Ureter (tissue), 1 donor: ENCODE measurements around the gene CCDC91. TPM values are rescaled to one million over a fixed set of nuclear protein-coding genes. Genes with fewer than 3 reads are reported as not detected.
"Not testable (repeated sequence)": the region's sequence is repeated elsewhere in the genome, so short reads cannot be mapped to it uniquely, and the experiment has no call there.

Source experiments
- DNase-seq: peaks from one replicate; pipeline ENCODE4 v3.0.0-alpha.2; 2020; ENCODE audit warnings: low spot score
- total RNA-seq: library from RNA; stranded (reverse); gene quantifications from one replicate; pipeline ENCODE4 v1.2.4, GENCODE V29; 2023
- donor health status: DM: yes; HTN: yes; CAD: no.

The CCDC91 gene
- total RNA-seq, 1 donor from 2014 or later: 33.5 TPM

DNA sequence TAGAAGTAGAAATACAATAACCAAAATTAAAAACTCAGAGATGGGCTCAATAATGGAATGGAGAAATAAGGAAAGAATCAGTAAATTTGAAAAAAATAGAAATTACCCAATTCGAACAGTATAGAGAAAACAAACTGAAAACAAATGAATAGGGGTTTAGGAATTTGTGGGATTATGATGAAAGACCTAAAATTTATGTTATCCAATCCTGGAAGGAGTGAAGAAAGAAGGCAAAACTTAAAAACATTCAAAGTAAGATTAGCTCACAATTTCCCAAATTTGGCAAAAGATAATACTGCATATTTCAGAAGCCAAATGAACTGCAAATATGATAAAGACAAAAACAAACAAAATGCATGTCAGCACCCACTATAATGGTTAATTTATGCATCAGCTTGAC is 177.1 kb downstream of the CCDC91 start:
- DNase-seq: no peak

DNA sequence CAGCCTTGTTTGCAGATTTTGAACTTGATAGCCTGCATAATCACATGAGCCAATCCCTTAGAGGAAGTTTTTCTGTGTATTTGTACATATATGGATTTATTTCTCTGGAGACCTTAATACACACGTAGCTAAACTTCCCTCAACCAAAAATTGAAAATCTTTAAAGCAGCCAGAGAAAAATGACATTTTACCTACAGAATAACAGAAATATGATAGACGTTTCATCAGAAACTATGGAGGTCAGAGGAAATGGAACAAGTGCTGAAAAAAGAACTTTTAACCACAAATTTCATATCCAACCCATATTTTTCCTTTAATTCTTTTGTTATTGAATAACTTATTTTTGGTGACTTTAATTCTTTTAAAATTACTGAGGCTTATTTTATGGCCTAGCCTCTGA is 177.7 kb downstream of the CCDC91 start:
- no peak for DNase-seq

DNA sequence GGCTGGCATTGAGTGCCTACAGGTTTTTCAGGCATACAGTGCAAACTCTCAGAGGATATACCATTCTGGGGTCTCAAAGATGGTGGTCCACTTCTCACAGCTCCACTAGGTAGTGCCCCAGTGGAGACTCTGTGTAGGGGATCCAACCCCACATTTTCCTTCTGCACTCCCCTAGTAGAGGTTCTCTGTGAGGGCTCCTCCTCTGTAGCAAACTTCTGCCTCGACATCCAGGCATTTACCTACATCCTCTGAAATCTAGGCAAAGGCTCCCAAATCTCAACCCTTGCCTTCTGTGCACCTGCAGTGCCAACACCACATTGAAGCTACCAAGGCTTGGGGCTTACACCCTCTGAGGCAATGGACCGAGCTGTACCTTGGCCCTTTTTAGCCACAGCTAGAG is 179.2 kb downstream of the CCDC91 start:
- DNase-seq: no peak

DNA sequence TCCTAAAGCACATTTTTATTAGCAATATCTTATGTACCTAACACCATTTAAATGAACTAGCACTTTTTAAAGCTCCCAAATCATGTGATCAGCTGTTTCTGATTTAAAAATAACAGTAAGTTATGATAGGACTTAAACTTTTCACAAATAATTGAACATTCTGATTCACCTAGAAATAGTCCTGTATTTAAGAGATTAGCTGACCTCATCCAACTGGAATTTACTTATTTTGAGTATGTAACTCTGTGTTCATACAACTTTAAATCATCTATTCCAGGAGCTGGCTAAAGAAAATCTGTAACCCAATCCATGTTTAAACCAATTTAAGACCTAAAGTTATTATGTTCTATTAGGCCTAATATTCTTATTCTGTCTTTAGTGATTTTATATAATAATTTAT is 184.3 kb downstream of the CCDC91 start:
- DNase-seq: no peak

DNA sequence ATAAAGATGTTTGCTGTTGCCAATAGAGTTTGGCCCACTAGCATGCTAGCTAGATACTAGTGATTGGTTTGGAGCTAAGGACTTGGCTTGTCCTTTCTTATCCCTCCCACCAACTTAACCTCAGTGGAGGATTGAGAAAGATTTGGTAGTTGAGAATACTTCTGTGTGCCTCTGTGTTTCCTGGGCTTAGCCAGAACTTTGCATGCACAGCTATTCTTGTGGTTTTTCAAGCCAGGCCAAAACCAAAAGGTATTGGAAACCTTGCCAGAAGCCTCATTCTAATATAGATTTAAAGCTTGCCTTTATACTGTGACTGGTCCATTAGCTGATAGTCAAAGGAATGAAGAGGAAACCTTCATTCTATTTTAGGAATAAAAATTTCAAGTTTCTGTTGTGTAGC is 188.5 kb downstream of the CCDC91 start:
- DNase-seq: no peak

DNA sequence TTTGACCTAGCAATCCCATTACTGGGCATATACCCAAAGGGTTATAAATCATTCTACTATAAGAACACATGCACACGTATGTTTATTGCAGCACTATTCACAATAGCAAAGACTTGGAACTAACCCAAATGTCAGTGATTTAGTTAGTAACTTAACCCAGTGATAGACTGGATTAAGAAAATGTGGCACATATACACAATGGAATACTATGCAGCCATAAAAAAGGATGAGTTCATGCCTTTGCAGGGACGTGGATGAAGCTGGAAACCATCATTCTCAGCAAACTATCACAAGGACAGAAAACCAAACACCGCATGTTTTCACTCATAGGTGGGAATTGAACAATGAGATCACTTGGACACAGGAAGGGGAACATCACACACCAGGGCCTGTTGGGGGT is 189.5 kb downstream of the CCDC91 start:
- DNase-seq: not testable (repeated sequence)

DNA sequence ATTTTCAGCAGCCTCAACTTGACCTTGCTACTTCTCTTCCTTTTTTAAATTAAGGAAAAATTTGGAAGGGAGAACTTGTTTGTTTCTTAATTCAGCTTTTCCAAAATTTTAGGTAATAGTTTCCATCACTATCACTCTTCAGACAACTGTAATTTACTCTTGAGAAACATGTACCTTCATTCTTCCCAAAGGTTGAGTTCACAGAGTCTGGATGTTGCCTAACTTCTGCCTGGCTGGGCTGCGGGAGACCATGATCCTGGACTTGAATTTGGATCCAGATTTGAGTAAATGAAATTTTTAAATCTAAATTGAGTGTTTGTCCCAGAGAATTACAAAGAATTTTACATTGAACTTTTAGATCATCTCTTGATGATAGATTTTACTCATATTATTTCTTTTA is 193.1 kb downstream of the CCDC91 start:
- no peak for DNase-seq

DNA sequence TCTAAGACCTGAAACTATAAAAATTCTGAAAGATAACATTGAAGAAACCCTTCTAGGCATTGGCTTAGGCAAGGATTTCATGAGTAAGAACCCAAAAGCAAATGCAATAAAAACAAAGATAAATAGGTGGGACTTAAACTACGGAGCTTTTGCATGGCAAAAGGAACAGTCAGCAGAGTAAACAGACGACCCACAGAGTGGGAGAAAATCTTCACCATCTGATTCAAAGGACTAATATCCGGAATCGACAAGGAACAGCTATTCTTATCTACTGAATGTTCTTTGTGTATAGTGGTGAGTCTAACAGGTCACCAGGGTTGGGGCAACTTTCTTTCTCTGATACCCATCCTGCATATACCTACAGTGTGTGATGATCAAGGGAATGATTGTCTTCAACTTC is 198.6 kb downstream of the CCDC91 start:
- no peak for DNase-seq

DNA sequence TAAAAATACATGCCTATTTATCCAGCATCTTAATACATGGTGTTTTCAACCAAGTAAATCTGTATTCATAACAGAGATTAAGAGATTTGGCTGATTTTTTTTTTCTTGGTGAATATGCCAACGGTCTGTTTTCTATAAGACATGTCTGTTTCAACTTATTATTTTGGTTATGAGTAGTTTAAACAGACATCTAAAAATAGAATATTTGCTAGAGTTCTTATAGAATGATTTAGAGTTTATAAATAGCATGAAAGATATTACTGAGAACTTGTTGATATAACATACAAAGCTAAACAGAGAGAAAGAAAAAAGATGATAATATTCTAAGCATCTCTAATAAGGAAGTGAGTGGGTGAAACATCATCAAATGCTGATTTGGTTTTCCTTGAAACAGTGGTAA is 199.9 kb downstream of the CCDC91 start:
- DNase-seq: no peak

DNA sequence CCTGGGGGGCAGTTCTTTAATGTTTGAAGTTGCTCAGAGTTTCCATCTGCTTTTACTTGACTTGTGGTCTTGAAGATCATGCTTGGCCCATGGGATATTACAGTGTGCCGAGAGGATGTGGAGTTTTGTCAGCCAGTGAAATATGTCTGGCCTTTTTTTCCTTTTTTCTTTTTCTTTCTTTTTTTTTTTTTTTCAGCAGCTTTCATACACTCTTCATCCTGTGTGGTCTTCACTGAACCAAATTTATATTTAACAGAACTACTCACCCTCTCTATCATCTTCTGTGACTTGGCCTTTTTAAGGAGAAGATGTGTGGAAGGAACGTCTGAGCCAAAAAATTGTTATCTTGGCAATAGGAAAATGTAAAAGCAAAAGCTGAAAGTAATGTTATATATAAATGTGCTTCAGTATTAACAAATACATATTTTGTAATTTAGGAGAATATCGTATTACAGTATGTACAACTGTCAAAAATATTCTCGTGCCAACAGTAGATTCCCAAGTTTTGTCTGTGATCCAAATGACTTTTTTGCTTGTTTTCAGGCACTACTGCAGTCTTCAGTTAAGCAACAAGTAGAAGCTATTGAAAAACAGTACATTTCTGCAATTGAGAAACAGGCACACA is 200.6 kb downstream of the CCDC91 start:
- DNase-seq: no peak

DNA sequence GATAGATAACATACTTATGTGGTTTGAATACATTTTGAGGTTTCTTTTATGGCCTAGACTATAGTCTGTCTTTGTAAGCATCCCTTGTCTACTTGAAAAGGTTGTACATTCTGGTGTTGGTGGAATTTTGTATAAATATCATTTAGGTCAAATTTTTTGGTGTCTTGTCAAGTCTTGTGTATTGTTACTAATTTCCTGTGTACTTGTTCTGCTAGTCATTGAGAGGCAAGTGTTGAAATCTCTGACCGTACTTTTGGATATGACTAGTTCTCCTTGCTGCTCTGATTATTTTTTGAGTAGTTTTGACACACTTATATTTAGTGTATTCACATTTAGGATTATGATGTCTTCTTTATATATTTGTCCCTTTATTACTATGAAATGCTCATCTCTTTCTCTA is 219.6 kb downstream of the CCDC91 start:
- no peak for DNase-seq

DNA sequence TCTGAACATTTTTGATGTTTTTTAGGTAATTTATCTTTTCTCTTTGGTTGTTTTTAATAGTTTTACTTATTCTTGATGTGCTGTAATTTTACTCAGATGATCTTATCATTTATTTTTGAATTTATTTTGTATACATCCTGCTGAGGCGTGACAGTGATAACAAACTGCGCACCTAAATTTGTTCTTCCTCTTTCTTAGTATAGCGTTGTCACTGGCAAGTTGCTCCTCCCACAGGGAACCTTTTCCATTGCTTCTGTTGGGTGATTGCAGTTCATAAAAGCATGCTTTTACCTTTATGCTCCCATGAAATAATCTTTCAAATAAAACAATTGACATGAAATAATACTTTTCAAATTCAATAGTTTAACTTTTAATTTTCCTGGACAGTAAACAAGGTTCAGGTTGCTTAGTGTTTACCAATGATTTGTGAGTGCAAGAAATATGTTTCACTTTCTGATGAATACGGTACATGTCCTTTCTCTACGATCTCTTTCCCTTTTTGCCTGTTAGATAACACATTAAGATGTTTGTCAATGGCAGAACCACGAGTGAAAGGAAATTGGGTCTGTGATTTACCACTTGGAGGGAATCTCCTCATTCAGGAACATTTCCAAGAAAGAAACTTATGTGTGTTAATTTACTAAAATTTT is 223.3 kb downstream of the CCDC91 start:
- DNase-seq: no peak

DNA sequence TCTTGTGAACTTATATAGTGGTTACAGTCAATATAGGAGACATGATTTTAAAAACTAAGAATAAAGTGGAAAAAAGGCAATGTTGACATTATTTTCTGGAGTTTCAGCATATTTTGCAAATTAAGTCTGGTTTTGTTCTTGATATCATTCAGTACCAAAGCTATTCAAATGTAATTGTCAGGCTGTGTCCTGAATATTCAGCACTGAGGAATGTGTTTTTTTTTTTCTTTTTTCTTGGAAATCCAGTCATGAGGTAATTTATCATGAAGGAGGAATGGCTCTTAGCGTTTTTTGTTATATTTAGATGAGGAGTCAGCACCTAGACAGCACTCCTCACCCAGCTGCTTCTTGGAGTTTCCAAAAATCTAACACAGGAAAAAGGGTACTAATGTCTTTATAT is 225.5 kb downstream of the CCDC91 start:
- DNase-seq: no peak

DNA sequence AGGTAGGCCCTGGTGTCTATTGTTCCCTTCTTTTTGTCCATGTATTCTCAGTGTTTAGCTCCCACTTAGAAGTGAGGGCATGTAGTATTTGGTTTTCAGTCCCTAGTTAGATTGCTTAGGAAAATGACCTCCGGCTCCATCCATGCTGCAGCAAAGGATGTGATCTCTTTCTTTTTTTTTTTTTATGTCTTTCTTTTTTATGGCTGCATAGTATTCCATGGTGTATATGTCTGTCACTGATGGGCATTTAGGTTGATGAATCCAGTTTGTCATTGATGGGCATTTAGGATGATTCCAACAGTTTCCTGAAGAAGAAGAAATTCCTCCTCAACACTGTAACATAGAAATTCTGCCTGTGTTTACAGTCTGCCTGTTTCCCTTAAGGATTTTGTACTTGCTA is 231.1 kb downstream of the CCDC91 start:
- no peak for DNase-seq

DNA sequence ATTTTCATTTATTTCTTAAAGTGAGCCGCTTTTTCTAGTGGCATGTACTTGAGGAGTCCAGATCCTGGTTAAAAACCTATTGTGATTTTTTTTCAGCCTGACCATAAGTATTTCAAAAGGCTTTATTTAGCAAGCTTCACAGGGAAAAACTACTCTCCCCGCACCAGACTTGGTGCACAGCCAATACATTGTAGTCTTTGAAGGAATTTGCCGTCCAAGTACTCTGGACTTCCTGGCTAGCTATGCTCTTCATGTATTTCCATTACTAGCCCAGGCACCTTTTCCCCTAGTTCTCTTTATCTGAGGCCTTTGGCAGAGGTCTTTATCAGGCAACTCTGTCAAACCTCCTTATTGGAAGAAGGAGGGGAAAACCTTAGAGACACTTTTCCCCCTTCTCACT is 234.7 kb downstream of the CCDC91 start:
- DNase-seq: no peak

DNA sequence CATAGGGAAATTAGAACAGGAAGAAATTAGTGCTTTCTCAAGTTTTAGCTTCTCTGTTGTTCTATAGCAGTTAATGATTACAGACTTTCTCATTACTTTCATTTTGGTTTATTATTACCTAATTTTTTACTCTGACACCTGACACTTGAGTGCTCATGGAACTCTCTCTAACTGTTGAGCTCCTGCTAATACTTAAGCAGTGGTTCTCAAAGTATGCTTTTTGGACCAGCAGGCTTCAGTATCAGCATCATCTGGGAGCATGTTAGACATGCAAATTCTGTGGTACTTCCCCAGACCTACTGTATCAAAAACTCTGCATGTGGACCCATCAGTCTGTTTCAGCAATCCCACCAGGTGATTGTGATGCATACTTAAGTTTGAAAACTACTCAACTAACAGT is 235.3 kb downstream of the CCDC91 start:
- DNase-seq: no peak

DNA sequence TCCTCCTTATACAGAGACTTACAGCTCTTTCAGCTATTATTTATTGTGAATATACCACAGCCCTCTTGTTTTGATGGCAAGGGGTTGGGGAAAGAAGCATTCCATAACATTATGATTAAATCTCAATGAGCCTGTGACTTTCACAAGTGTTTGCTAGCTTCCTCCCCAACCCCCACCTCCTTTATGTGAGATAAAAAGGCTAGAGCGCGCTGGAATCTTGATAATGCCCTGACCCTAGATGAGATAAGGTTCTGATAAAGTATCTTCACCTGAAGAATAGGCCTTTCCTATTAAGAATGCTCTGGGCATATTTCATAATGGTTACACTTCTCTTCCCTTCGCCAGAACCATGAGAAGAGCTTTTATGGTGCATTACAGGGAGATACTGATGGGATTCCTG is 236.8 kb downstream of the CCDC91 start:
- DNase-seq: no peak

DNA sequence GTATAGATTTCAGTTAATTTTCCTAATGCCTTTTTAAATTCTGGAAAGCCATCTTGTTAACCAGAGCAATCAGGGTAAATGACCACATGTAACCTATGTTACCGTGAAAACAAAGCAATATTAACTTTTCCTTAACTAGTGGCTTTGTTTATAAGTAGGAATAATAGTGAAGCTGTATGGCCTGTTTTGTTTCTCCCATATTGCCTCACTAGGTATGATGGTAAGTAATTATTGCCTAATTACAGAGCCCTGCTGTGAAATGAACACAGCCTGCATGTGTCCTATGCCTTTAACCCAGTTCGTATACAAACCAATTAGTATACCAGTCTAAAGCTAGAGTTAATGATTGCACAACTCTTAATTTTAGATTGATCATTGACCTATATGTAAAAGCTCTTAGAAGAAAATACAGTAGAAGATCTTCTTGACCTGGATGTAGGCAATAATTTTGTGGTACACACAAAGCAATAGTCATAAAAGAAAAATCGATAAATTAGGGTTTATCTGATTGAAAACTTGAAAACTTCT is 249.9 kb downstream of the CCDC91 start:
- DNase-seq: no peak

DNA sequence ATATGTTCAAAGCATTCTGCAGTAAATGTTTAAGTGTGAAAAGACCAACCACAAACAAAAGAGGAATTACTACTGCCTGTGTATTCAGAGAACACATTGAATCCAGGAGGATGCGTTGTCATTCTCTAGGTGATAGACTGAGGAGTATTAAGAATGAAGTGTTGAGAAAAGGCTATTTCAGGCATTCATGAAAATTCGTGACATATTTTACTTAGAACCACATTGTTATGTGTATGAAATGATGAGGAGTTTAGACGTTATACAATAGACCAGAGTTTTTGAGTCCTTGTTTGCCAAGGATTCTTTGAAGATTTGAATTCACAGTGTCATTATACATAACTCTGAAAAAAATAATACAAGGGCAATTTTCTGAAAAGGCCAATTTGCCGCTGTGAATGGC is 251.8 kb downstream of the CCDC91 start:
- no peak for DNase-seq

DNA sequence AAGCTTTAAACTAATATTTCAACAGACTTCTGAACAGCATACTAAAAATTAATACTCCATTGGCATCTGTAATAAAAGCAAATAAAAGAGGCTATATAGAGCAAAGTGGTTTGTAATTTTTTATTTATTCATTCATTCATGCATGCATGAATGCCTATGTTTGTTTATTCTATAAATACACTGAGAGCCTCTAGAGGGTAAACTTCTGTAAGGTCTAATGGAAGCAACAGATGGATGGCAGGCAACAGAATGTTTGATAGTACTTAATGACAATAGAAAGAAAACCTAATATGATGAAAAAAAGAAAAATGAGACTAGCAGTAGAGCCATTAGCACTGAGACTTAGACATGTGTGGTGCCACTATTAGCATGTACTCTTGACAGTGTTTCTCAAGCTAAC is 253.1 kb downstream of the CCDC91 start:
- DNase-seq: no peak

DNA sequence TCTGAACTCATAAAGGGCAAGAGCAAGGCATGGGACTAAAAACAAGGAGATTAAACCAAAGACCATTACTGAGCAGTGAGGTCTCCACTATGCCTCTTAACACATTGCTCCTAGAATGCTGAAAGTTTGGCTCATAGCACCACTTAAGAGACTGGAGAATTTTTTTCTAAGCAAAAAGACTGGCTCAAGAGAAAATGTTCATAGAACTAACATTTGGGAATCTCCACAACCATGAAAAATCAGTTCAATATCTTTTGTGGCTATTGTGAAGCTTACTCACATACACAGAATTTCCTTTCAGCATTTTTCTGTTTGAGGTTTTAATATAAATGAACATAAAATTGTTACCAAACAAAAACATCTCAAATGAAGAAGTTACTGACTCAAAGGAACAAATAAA is 255.8 kb downstream of the CCDC91 start:
- no peak for DNase-seq

DNA sequence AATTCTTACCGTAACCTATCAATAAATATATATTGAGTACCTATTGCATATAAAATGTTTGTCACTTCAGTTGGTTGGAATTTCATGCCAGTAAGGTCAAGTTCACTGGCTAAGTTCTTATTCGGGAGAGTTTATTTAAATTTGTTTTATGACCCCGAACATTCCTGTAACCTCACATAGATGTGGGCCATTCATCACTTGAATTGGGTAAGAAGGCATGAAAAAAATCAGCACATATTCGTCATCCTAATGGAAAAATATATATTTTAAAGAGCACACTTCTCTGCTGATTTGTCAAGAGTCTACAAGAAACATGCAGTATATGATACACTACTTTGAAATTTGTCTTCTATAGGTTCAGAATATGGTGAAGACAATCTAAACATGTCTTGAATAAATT is 263.4 kb downstream of the CCDC91 start:
- no peak for DNase-seq

DNA sequence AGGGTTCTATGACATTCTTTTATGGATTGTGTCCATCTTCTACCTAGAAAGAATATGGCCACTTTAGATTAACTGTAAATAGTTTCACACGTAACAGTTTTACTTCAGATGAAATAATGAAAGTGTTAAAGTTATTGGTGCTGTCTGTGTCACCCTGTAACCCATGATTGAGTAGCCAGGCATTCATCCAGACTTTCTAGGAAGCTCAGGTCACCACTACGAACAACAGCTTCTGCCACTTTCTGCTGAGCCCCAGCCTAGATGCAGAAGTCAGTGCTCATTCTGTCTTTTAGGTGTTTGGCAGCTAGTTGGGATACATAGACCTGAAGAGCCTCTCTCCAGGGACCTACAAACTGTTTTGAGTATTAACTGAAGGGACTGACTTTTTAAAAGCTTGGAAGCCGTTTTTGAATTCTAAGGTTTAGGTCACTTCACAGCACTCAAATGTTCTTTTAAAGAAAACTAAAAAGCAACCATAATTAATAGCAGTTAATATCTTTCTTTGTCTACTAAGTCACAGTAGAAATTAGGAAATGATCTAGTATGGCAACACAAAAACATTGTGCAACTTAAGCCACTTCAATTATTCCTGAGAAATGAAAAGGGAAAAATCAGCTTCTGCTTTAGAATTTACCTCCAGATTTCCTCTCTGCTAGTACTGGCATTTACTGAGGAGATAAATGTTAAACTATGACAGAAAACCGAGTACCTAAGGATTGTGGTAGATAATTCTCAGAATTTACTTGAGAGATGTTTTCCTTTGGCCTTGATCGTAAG is 266.9 kb downstream of the CCDC91 start:
- no peak for DNase-seq
